AG10803 (cell line): ENCODE results near the gene LYPD4.

Experiments used
- DNase-seq: peaks from one replicate; pipeline ENCODE4 v3.0.0; 2010; ENCODE audit warnings: low read depth
- H3K4me3 ChIP-seq: 2 replicates; pipeline ENCODE4 v1.5.1; 2011; ENCODE audit warnings: mild to moderate bottlenecking, low read length, control low read depth
- TF ChIP-seq, protein P1 (sequence below): conservative IDR thresholded peaks from 2 replicates; pipeline ENCODE4 v1.5.1; 2011; ENCODE audit warnings: mild to moderate bottlenecking, low read length, control low read depth, inconsistent platforms

LYPD4 gene, protein sequence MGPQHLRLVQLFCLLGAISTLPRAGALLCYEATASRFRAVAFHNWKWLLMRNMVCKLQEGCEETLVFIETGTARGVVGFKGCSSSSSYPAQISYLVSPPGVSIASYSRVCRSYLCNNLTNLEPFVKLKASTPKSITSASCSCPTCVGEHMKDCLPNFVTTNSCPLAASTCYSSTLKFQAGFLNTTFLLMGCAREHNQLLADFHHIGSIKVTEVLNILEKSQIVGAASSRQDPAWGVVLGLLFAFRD

DNA sequence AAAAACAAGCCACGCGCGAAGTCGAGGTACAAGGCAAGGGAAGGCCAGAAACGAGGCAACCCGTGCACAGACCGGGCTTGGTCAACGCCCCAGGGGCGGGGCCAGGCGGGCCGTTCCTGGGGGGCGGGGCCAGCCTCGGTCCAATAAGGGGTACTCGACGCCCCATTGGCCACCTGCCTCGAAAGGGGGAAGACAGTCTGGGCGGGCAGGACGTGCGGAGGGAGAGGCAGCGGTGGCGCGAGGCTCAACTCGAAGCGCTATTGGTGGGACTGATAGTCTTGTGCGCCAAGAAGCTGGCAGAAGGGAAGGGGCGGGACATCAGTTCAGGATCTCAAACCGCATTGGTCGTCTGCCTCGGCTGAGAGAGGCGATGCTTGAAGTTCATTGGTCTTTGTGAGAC lies at the start of gene LYPD4:
LYPD4 (minus strand) TSS at position 83 of the 400 bp plus-strand sequence. CDS start 5,398 bp downstream, outside the sequence.
- H3K4me3 ChIP-seq = no peak within 1 kb of the TSS
- DNase-seq = no peak
- TF ChIP-seq, protein P1, sequence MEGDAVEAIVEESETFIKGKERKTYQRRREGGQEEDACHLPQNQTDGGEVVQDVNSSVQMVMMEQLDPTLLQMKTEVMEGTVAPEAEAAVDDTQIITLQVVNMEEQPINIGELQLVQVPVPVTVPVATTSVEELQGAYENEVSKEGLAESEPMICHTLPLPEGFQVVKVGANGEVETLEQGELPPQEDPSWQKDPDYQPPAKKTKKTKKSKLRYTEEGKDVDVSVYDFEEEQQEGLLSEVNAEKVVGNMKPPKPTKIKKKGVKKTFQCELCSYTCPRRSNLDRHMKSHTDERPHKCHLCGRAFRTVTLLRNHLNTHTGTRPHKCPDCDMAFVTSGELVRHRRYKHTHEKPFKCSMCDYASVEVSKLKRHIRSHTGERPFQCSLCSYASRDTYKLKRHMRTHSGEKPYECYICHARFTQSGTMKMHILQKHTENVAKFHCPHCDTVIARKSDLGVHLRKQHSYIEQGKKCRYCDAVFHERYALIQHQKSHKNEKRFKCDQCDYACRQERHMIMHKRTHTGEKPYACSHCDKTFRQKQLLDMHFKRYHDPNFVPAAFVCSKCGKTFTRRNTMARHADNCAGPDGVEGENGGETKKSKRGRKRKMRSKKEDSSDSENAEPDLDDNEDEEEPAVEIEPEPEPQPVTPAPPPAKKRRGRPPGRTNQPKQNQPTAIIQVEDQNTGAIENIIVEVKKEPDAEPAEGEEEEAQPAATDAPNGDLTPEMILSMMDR = no peak

DNA sequence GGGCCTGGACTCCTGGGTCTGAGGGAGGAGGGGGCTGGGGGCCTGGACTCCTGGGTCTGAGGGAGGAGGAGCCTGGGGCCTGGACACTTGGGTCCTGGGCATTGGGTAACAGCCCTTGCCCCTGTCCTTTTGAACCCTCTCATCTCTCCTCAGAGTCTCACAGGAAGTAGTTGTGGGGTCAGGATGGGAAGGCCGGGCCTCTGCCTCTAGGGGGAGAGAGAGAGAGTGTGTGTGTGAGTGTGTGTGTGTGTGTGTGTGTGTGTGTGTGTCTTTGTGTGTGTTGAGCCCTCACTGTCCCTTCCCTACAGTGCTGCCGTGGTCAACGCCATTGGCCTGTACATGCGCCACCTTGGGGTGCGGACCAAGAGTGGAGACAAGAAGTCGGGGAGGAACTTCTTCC lies 49.4 kb upstream of the LYPD4 start:
- H3K4me3 ChIP-seq = no peak overlapping the region
- DNase-seq = no peak
- TF ChIP-seq, protein P1 = no peak

- TF ChIP-seq, protein P1 = no peak
- no peak overlapping the region for H3K4me3 ChIP-seq
- DNase-seq = no peak
Measured at GRCh38 chr19:41892173-41892902, 47.9 kb upstream of the LYPD4 start.

GRCh38 chr19:41890936-41891335 lies 46.5 kb upstream of the LYPD4 start:
- TF ChIP-seq, protein P1 = no peak
- DNase-seq = no peak
- no peak overlapping the region for H3K4me3 ChIP-seq

- TF ChIP-seq, protein P1 = no peak
- H3K4me3 ChIP-seq = no peak overlapping the region
- DNase-seq = no peak
Measured at GRCh38 chr19:41889896-41890295, 45.4 kb upstream of the LYPD4 start.

GRCh38 chr19:41888926-41889325 lies 44.4 kb upstream of the LYPD4 start:
- TF ChIP-seq, protein P1 = no peak
- no peak overlapping the region for H3K4me3 ChIP-seq
- DNase-seq = no peak
